IMR-90 (cell line): ENCODE measurements around the gene ZNF581. TPM values are rescaled to one million over a fixed set of nuclear protein-coding genes. Genes with fewer than 3 reads are reported as not detected.

Source experiments
- ATAC-seq: fragments of 200-7000 bp; cut with Tn5 transposase; 2 replicates; pipeline ENCODE4 v1.9.1; 2020; ENCODE audit warnings: low read depth, mild to moderate bottlenecking, moderate library complexity
- BruUV-seq: library from RNA; stranded (reverse); fragments of 400-500 nt; replicated peaks from 2 replicates; lab custom pipeline; 2021; lab: Mats Ljungman, UMichigan
- CTCF ChIA-PET: fragments of 300-600 bp; formaldehyde crosslinking; extraction: SDS; loops from one replicate; lab custom pipeline; 2021; ENCODE audit warnings: antibody characterized with exemption; lab: Yijun Ruan, JAX
- POLR2A ChIA-PET: fragments of 300-600 bp; sonication (Branson Sonifier 250); formaldehyde crosslinking; loops from one replicate; lab custom pipeline; 2022; ENCODE audit warnings: antibody characterized with exemption; ENCODE audit not compliant: unreplicated experiment; lab: Charles Lee
- DNase-seq: peaks from one replicate; pipeline ENCODE4 v3.0.0; 2013
- H2AFZ ChIP-seq: replicated peaks from 2 replicates; pipeline ENCODE3; 2013; ENCODE audit warnings: low read length, mild to moderate bottlenecking; ENCODE audit not compliant: poor library complexity
- H2AK5ac ChIP-seq: 2 replicates; pipeline ENCODE4 v1.6.1; 2013; ENCODE audit warnings: low read depth, low read length, inconsistent platforms
- H2AK9ac ChIP-seq: replicated peaks from 2 replicates; pipeline ENCODE3; 2013; ENCODE audit warnings: mild to moderate bottlenecking, low read depth, low read length, moderate library complexity; ENCODE audit not compliant: poor library complexity
- H2BK120ac ChIP-seq: 2 replicates; pipeline ENCODE4 v1.6.1; 2013; ENCODE audit warnings: low read depth, low read length, inconsistent platforms
- H2BK15ac ChIP-seq: 3 replicates; pipeline ENCODE4 v1.6.1; 2013; ENCODE audit warnings: low read depth, low read length, inconsistent platforms
- H2BK20ac ChIP-seq: 2 replicates; pipeline ENCODE4 v1.6.1; 2013; ENCODE audit warnings: low read depth, mild to moderate bottlenecking, inconsistent platforms, low read length, moderate library complexity
- H2BK5ac ChIP-seq: 2 replicates; pipeline ENCODE4 v1.6.1; 2013; ENCODE audit warnings: mild to moderate bottlenecking, low read depth, low read length, inconsistent platforms; ENCODE audit not compliant: poor library complexity, severe bottlenecking
- H3K14ac ChIP-seq: replicated peaks from 2 replicates; pipeline ENCODE4 v1.6.1; 2013; ENCODE audit warnings: low read depth, low read length, inconsistent platforms
- H3K18ac ChIP-seq: 2 replicates; pipeline ENCODE4 v1.6.1; 2013; ENCODE audit warnings: low read depth, low read length, control low read depth
- H3K23ac ChIP-seq: 2 replicates; pipeline ENCODE4 v1.6.1; 2013; ENCODE audit warnings: low read depth, low read length, inconsistent platforms
- H3K27ac ChIP-seq: 2 replicates; pipeline ENCODE4 v1.5.1; 2013; ENCODE audit warnings: mild to moderate bottlenecking, control low read depth, low read length; ENCODE audit not compliant: insufficient read depth
- H3K27me3 ChIP-seq: 2 replicates; pipeline ENCODE4 v1.6.1; 2013; ENCODE audit warnings: low read length; ENCODE audit not compliant: control insufficient read depth, insufficient read depth
- H3K36me3 ChIP-seq: 2 replicates; pipeline ENCODE4 v1.6.1; 2013; ENCODE audit warnings: low read length, mixed read lengths; ENCODE audit not compliant: control insufficient read depth, insufficient read depth
- H3K4ac ChIP-seq: 2 replicates; pipeline ENCODE4 v1.6.1; 2013; ENCODE audit warnings: low read depth, low read length, inconsistent platforms
- H3K4me1 ChIP-seq: 2 replicates; pipeline ENCODE4 v1.6.1; 2013; ENCODE audit warnings: low read length, mixed read lengths; ENCODE audit not compliant: control insufficient read depth, insufficient read depth
- H3K4me2 ChIP-seq: 2 replicates; pipeline ENCODE4 v1.6.1; 2013; ENCODE audit warnings: low read depth, mild to moderate bottlenecking, control low read depth, low read length, moderate library complexity
- H3K4me3 ChIP-seq: 2 replicates; pipeline ENCODE4 v1.5.1; 2013; ENCODE audit warnings: low read depth, mild to moderate bottlenecking, control low read depth, low read length, moderate library complexity; ENCODE audit not compliant: insufficient read depth
- H3K56ac ChIP-seq: 2 replicates; pipeline ENCODE4 v1.6.1; 2013; ENCODE audit warnings: low read length, inconsistent platforms; ENCODE audit not compliant: insufficient read depth; ENCODE audit errors: extremely low read depth
- H3K79me1 ChIP-seq, 2 experiments: 2 replicates each; pipeline ENCODE4 v1.6.1; 2013; ENCODE audit warnings: low read length in 2 of 2, inconsistent platforms in 1 of 2, low read depth in 1 of 2
- H3K9ac ChIP-seq: 2 replicates; pipeline ENCODE4 v1.6.1; 2013; ENCODE audit warnings: low read depth, low read length, control low read depth
- H3K9me1 ChIP-seq: 2 replicates; pipeline ENCODE4 v1.6.1; 2013; ENCODE audit warnings: low read length, inconsistent platforms; ENCODE audit not compliant: insufficient read depth
- H3K9me3 ChIP-seq: 2 replicates; pipeline ENCODE4 v1.6.1; 2013; ENCODE audit warnings: low read length; ENCODE audit not compliant: control insufficient read depth, insufficient read depth
- H4K20me1 ChIP-seq: 2 replicates; pipeline ENCODE4 v1.6.1; 2013; ENCODE audit warnings: low read length, inconsistent platforms; ENCODE audit not compliant: insufficient read depth
- H4K5ac ChIP-seq: 2 replicates; pipeline ENCODE4 v1.6.1; 2013; ENCODE audit warnings: mild to moderate bottlenecking, low read depth, low read length, control low read depth
- H4K8ac ChIP-seq, 2 experiments: 2 replicates each; pipeline ENCODE4 v1.6.1; 2013; ENCODE audit warnings: low read depth in 2 of 2, low read length in 2 of 2, control low read depth in 1 of 2, inconsistent platforms in 1 of 2
- H4K91ac ChIP-seq: 2 replicates; pipeline ENCODE4 v1.6.1; 2013; ENCODE audit warnings: low read depth, low read length, inconsistent platforms; ENCODE audit not compliant: insufficient read depth
- BHLHE40 ChIP-seq: fragments of 150-350 bp; IDR thresholded peaks from 2 replicates; pipeline ENCODE4 v1.6.1; 2016; ENCODE audit warnings: mild to moderate bottlenecking, low read depth, low read length
- MAZ ChIP-seq: IDR thresholded peaks from 2 replicates; pipeline ENCODE4 v1.6.1; 2012; ENCODE audit warnings: low read depth, mild to moderate bottlenecking, low read length, improper control_type of control experiment, moderate library complexity, borderline replicate concordance
- WGBS, 2 experiments: methylation state at CpG; one replicate each; pipeline versions ENCODE4 v1.1.5 to v1.1.7; 2013; ENCODE audit warnings: missing lambda C conversion rate in 2 of 2; ENCODE audit not compliant: insufficient read length in 1 of 2; ENCODE audit errors: extremely low coverage in 2 of 2; 5-methylcytosine and 5-hydroxymethylcytosine counted together
- dilution Hi-C: fragments of 300-500 bp; cut with HindIII; formaldehyde crosslinking; loops from one replicate; pipeline ENCODE4 v1.14.3; 2018; ENCODE audit warnings: low sequenced_read_pairs; ENCODE audit not compliant: unreplicated experiment
- in situ Hi-C: fragments of 300-500 bp; cut with MboI; formaldehyde crosslinking; loops from 3 replicates; pipeline ENCODE4 v1.14.3; 2019; ENCODE audit warnings: low sequenced_read_pairs, inconsistent platforms, mixed read lengths
- intact Hi-C: fragments of 100-400 bp; cut with micrococcal nuclease; formaldehyde crosslinking; loops from 2 replicates; pipeline ENCODE4 v1.10.0; 2022
- polyA plus RNA-seq, 3 experiments: library from polyadenylated mRNA; depleted of rRNA; stranded (reverse); fragments of >200 nt; gene quantifications; 2 replicates each; pipeline ENCODE4 v1.2.3, GENCODE V29; 2012; ENCODE audit warnings: low replicate concordance in 1 of 3
- total RNA-seq: library from RNA; depleted of rRNA; stranded (reverse); fragments of >200 nt; gene quantifications from 2 replicates; pipeline ENCODE4 v1.2.3, GENCODE V29; 2012
- TF ChIP-seq, protein P1 (sequence below): fragments of 150-350 bp; IDR thresholded peaks from 2 replicates; pipeline ENCODE4 v1.6.1; 2017; ENCODE audit warnings: mild to moderate bottlenecking, antibody characterized with exemption, low read length, low read depth

ZNF581 gene
- total and polyA plus RNA-seq, 2 of the 4 experiments (the other 2 are of a cell fraction), result 9.7 to 21.9 TPM

DNA sequence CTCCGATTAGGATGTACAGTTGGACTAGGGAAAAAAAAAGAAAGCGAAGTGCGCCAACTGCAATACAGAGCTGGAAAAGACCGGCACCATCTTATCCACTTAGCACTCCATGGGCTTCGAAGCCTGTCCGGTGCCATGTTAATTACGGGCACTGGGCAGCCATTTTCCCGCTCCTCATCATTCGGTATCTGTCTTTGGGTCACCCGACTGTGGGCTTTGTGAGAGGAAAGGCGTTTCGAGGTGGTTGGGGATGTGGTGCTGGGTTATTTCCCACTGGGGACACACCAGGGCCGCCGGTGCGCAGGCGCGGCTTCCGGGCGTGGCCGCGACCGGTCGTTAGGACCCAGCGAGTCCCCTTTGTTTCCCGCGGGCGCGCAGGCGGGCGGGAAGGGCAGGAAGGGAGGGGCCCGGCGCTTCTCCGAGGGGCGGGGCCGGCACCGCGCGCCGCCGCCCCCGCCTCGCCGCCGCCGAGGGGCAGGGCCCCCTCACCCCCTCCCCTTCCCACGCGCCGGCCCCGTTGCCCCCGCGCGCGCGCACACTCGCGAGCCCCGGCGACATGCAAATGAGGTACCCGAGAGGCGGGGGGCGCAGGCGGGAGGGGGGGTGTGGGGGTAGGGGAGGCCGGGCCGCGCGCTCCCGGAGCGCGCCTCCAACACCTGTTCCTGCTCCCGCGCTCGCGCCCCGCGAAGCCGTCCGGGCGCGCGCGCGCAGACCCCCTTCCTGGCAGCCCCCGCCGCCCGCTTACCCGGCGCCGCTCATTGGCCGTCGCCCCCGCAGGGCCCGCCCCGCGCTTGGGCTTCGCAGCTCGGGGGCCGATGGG lies 43.4 kb upstream of the ZNF581 start, which contains the start of gene ZNF524:
Gene ZNF524, plus strand, starts transcription at position 447 of the 820 bp plus-strand sequence. CDS start 1,825 bp downstream, outside the sequence.
- Histone ChIP-seq H3K36me3 (peaks cover 17% of the 10 kb centered on the region), H3K4ac (peak within 1 kb of the TSS; percentile 100), H3K14ac (peak within 1 kb of the TSS; percentile 100), H2AFZ (peak within 1 kb of the TSS; percentile 98), H3K9me3 (no peaks in the 10 kb centered on the region), H3K56ac (peak within 1 kb of the TSS; percentile 100), H2AK9ac (peak within 1 kb of the TSS; percentile 100), H2BK5ac (peak within 1 kb of the TSS; percentile 96), H2BK20ac (peak within 1 kb of the TSS; percentile 99), H3K23ac (peak within 1 kb of the TSS; percentile 100), H3K4me3 (peak within 1 kb of the TSS; percentile 56), H3K79me1 (peaks cover 19 to 36% of the 10 kb centered on the region in 2 experiments), H4K91ac (peak within 1 kb of the TSS; percentile 99), H3K4me2 (peak within 1 kb of the TSS; percentile 89), H3K27me3 (no peaks in the 10 kb centered on the region), H4K8ac (peak within 1 kb of the TSS; percentile 97 to 100), H2AK5ac (peak within 1 kb of the TSS; percentile 99), H3K27ac (peak within 1 kb of the TSS; percentile 95), H3K18ac (peak within 1 kb of the TSS; percentile 86), H3K9me1 (peaks cover 13% of the 10 kb centered on the region), H4K20me1 (peaks cover 5% of the 10 kb centered on the region; the same call in 1 of the 2 replicates), H4K5ac (peak within 1 kb of the TSS; percentile 87), H3K4me1 (peaks cover 4% of the 10 kb centered on the region; the same call in 1 of the 2 replicates), H2BK120ac (peak within 1 kb of the TSS; percentile 99), H2BK15ac (peak within 1 kb of the TSS; percentile 100; the same call in 2 of the 3 replicates), H3K9ac (peak within 1 kb of the TSS; percentile 95)
- 20% methylated on average over 1 of the region's 97 CpGs; no CpG with 5 or more reads in 1 of the 2 experiments for WGBS, 2 experiments
- ATAC-seq, result peak; percentile 61
- POLR2A ChIA-PET, result interaction anchor here (0.7 to 1.4 kb wide), 3 partner anchors 14 to 19 kb away, joined by 3 to 8 read pairs (median 3); partner anchors contain the start of gene ZNF579
- BruUV-seq, result no TSS peak
- intact Hi-C loops (no loop called here), dilution Hi-C loops (no loop called here), in situ Hi-C loops (no loop called here)
- TF ChIP-seq, protein P1, sequence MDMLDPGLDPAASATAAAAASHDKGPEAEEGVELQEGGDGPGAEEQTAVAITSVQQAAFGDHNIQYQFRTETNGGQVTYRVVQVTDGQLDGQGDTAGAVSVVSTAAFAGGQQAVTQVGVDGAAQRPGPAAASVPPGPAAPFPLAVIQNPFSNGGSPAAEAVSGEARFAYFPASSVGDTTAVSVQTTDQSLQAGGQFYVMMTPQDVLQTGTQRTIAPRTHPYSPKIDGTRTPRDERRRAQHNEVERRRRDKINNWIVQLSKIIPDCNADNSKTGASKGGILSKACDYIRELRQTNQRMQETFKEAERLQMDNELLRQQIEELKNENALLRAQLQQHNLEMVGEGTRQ, result no peak
- TF ChIP-seq BHLHE40 (0 out of 2 replicates have a peak, but pooled peaks have one; percentile 15), MAZ (peak; percentile 96)
- CTCF ChIA-PET, result interaction anchor here (1.3 kb wide), 1 partner anchor 133 kb away, joined by 6 read pairs; no protein-coding TSS in a partner anchor
- DNase-seq, result peak; percentile 82
